B cell (primary cell): Measurements from ENCODE around the gene RHOT2. TPM values are rescaled to one million over a fixed set of nuclear protein-coding genes. Genes with fewer than 3 reads are reported as not detected.

ENCODE experiments used
- ATAC-seq: fragments of 200-7000 bp; cut with Tn5 transposase; one replicate; pipeline ENCODE4 v1.10.0; 2021; ENCODE audit warnings: low read depth, mild to moderate bottlenecking, moderate number of reproducible peaks, moderate library complexity
- CTCF ChIA-PET: fragments of 350-600 bp; sonication (Branson Sonifier 250); formaldehyde crosslinking; loops from one replicate; lab custom pipeline; 2021; ENCODE audit warnings: antibody characterized with exemption, inconsistent platforms; lab: Charles Lee
- POLR2A ChIA-PET: fragments of 350-600 bp; sonication (Branson Sonifier 250); formaldehyde crosslinking; loops from one replicate; lab custom pipeline; 2021; ENCODE audit warnings: antibody characterized with exemption; lab: Charles Lee
- DNase-seq: peaks from one replicate; pipeline ENCODE4 v3.0.0; 2013
- H2AFZ ChIP-seq: 2 replicates; pipeline ENCODE4 v1.6.1; 2012; ENCODE audit warnings: mild to moderate bottlenecking, low read depth, low read length; ENCODE audit not compliant: insufficient read depth, poor library complexity, severe bottlenecking
- H3K27ac ChIP-seq, 2 donors: 1 replicate in 1 of 2; 2 replicates in 1 of 2; pipeline ENCODE4 v1.5.1; 2012 to 2013; ENCODE audit warnings: low read length in 2 of 2, mild to moderate bottlenecking in 2 of 2, moderate library complexity in 1 of 2
- H3K27me3 ChIP-seq, 4 experiments: fragments of 200-600 bp in 1 of 4; sonication (generic) in 1 of 4; replicated peaks in 1 of 4; 1 replicate in 2 of 4; 2 replicates in 2 of 4; pipeline versions ENCODE4 v1.6.1 to v1.7.0; 2013 to 2016; ENCODE audit warnings: low read length in 3 of 4, mild to moderate bottlenecking in 2 of 4, mixed read lengths in 1 of 4, moderate library complexity in 1 of 4; ENCODE audit not compliant: insufficient read depth in 4 of 4, control insufficient read depth in 3 of 4; ENCODE audit errors: control extremely low read depth in 1 of 4
- H3K36me3 ChIP-seq, 2 experiments: replicated peaks in 1 of 2; 1 replicate in 1 of 2; 2 replicates in 1 of 2; pipeline versions ENCODE4 v1.6.1 to v1.7.1; 2013; ENCODE audit warnings: low read length in 1 of 2; ENCODE audit not compliant: insufficient read depth in 2 of 2, control insufficient read depth in 1 of 2; ENCODE audit errors: control extremely low read depth in 1 of 2, extremely low read depth in 1 of 2
- H3K4me1 ChIP-seq, 2 donors: fragments of 200-600 bp in 1 of 2; sonication (generic) in 1 of 2; 1 replicate in 1 of 2; 2 replicates in 1 of 2; pipeline versions ENCODE4 v1.5.1 to v1.6.1; 2013 to 2017; ENCODE audit warnings: low read length in 2 of 2; ENCODE audit not compliant: control insufficient read depth in 2 of 2, insufficient read depth in 2 of 2
- H3K4me2 ChIP-seq: replicated peaks from 2 replicates; pipeline ENCODE3; 2012; ENCODE audit warnings: mild to moderate bottlenecking, low read depth, low read length; ENCODE audit not compliant: poor library complexity, severe bottlenecking
- H3K4me3 ChIP-seq, 5 experiments: fragments of 200-600 bp in 1 of 5; sonication (generic) in 1 of 5; 1 replicate in 3 of 5; 2 replicates in 2 of 5; pipeline versions ENCODE4 v1.5.1 to v1.7.0; 2011 to 2016; ENCODE audit warnings: low read length in 4 of 5, mild to moderate bottlenecking in 4 of 5, low read depth in 2 of 5, control low read depth in 1 of 5, moderate library complexity in 1 of 5; ENCODE audit not compliant: insufficient read depth in 1 of 5; ENCODE audit errors: control extremely low read depth in 1 of 5, extremely low read depth in 1 of 5
- H3K79me2 ChIP-seq: fragments of 200-600 bp; sonication (generic); one replicate; pipeline ENCODE4 v1.6.0; 2016; ENCODE audit warnings: low read length; ENCODE audit not compliant: control insufficient read depth, insufficient read depth
- H3K9ac ChIP-seq: fragments of 200-600 bp; sonication (generic); 2 replicates; pipeline ENCODE4 v1.6.1; 2017; ENCODE audit warnings: mild to moderate bottlenecking, low read length, moderate library complexity
- H3K9me3 ChIP-seq, 3 donors: one replicate each; pipeline versions ENCODE4 v1.6.1 to v1.7.1; 2013; ENCODE audit warnings: low read length in 2 of 3; ENCODE audit not compliant: control insufficient read depth in 2 of 3, insufficient read depth in 1 of 3; ENCODE audit errors: control extremely low read depth in 1 of 3
- H4K20me1 ChIP-seq: 2 replicates; pipeline ENCODE4 v1.6.0; 2012; ENCODE audit warnings: mild to moderate bottlenecking, low read length; ENCODE audit not compliant: insufficient read depth, control insufficient read depth, poor library complexity, severe bottlenecking
- H3K27ac Mint-ChIP-seq: one replicate; pipeline ENCODE4 v1.8.0; 2021; ENCODE audit warnings: mixed read lengths
- H3K27me3 Mint-ChIP-seq: one replicate; pipeline ENCODE4 v1.8.0; 2021; ENCODE audit warnings: mixed read lengths
- H3K4me1 Mint-ChIP-seq: one replicate; pipeline ENCODE4 v1.8.0; 2021; ENCODE audit warnings: mixed read lengths
- H3K4me3 Mint-ChIP-seq: one replicate; pipeline ENCODE4 v1.8.0; 2021; ENCODE audit warnings: mixed read lengths
- H3K9me3 Mint-ChIP-seq: one replicate; pipeline ENCODE4 v1.8.0; 2022; ENCODE audit warnings: mixed read lengths; ENCODE audit not compliant: insufficient read depth
- EZH2 ChIP-seq: IDR thresholded peaks from 2 replicates; pipeline ENCODE4 v1.6.1; 2012; ENCODE audit warnings: borderline replicate concordance, low read depth, mild to moderate bottlenecking, moderate library complexity, low read length; ENCODE audit not compliant: insufficient read depth, poor library complexity, severe bottlenecking
- WGBS: methylation state at CpG from one replicate; pipeline ENCODE4 v1.1.5; 2013; ENCODE audit warnings: missing lambda C conversion rate; ENCODE audit not compliant: insufficient coverage; 5-methylcytosine and 5-hydroxymethylcytosine counted together
- intact Hi-C: fragments of 100-400 bp; cut with micrococcal nuclease; formaldehyde crosslinking; loops from one replicate; pipeline ENCODE4 v1.10.0; 2022
- polyA plus RNA-seq: library from polyadenylated mRNA; depleted of rRNA; stranded (reverse); fragments of >200 nt; gene quantifications from 2 replicates; pipeline ENCODE4 v1.2.3, GENCODE V29; 2012
- total RNA-seq, 2 donors: library from RNA; stranded (reverse); fragments of 120-200 nt in 1 of 2; gene quantifications; 1 replicate in 1 of 2; 2 replicates in 1 of 2; pipeline versions ENCODE4 v1.2.3 to v1.2.4, GENCODE V29; 2013 to 2022
- TF ChIP-seq, protein P1 (sequence below): fragments of 200-600 bp; IDR thresholded peaks from one replicate; pipeline ENCODE4 v1.8.0; 2022; ENCODE audit warnings: antibody characterized with exemption, mild to moderate bottlenecking

Gene RHOT2
- total and polyA plus RNA-seq, 2 donors (not counting 1 experiment from before 2014, with no cell fraction given): 207 to 461 TPM

DNA sequence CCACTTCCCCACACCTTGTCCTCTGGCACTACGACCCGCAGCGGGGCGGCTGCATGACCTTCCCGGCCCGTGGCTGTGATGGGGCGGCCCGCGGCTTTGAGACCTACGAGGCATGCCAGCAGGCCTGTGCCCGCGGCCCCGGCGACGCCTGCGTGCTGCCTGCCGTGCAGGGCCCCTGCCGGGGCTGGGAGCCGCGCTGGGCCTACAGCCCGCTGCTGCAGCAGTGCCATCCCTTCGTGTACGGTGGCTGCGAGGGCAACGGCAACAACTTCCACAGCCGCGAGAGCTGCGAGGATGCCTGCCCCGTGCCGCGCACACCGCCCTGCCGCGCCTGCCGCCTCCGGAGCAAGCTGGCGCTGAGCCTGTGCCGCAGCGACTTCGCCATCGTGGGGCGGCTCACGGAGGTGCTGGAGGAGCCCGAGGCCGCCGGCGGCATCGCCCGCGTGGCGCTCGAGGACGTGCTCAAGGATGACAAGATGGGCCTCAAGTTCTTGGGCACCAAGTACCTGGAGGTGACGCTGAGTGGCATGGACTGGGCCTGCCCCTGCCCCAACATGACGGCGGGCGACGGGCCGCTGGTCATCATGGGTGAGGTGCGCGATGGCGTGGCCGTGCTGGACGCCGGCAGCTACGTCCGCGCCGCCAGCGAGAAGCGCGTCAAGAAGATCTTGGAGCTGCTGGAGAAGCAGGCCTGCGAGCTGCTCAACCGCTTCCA is 34.4 kb upstream of the RHOT2 start:
- peaks cover 11% of the 10 kb centered on the region for H3K4me1 Mint-ChIP-seq
- DNase-seq (peak; percentile 23), ATAC-seq (no peak)
- no peak overlapping the region for H3K4me3 Mint-ChIP-seq
- Histone ChIP-seq H3K36me3 (peaks cover 0 to 3% of the 10 kb centered on the region in 2 experiments), H3K9ac (no peak overlapping the region), H3K4me1 (peaks cover 6 to 23% of the 10 kb centered on the region in 2 donors), H3K79me2 (peaks cover 10% of the 10 kb centered on the region), H3K4me2 (no peak overlapping the region), H3K27ac (no peak overlapping the region), H4K20me1 (peaks cover 13% of the 10 kb centered on the region), H3K9me3 (no peaks in the 10 kb centered on the region), H3K27me3 (no peaks in the 10 kb centered on the region), H2AFZ (no peak overlapping the region), H3K4me3 (no peak overlapping the region)
- intact Hi-C loops: no loop called here
- no peak overlapping the region for H3K27ac Mint-ChIP-seq
- no peaks in the 10 kb centered on the region for H3K9me3 Mint-ChIP-seq
- CTCF ChIA-PET: no interaction called here
- WGBS: 98% methylated on average over 69 of the region's 74 CpGs
- no peaks in the 10 kb centered on the region for H3K27me3 Mint-ChIP-seq
- TF ChIP-seq EZH2: no peak
- TF ChIP-seq, protein P1, sequence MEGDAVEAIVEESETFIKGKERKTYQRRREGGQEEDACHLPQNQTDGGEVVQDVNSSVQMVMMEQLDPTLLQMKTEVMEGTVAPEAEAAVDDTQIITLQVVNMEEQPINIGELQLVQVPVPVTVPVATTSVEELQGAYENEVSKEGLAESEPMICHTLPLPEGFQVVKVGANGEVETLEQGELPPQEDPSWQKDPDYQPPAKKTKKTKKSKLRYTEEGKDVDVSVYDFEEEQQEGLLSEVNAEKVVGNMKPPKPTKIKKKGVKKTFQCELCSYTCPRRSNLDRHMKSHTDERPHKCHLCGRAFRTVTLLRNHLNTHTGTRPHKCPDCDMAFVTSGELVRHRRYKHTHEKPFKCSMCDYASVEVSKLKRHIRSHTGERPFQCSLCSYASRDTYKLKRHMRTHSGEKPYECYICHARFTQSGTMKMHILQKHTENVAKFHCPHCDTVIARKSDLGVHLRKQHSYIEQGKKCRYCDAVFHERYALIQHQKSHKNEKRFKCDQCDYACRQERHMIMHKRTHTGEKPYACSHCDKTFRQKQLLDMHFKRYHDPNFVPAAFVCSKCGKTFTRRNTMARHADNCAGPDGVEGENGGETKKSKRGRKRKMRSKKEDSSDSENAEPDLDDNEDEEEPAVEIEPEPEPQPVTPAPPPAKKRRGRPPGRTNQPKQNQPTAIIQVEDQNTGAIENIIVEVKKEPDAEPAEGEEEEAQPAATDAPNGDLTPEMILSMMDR: no peak
- POLR2A ChIA-PET: no interaction called here

DNA sequence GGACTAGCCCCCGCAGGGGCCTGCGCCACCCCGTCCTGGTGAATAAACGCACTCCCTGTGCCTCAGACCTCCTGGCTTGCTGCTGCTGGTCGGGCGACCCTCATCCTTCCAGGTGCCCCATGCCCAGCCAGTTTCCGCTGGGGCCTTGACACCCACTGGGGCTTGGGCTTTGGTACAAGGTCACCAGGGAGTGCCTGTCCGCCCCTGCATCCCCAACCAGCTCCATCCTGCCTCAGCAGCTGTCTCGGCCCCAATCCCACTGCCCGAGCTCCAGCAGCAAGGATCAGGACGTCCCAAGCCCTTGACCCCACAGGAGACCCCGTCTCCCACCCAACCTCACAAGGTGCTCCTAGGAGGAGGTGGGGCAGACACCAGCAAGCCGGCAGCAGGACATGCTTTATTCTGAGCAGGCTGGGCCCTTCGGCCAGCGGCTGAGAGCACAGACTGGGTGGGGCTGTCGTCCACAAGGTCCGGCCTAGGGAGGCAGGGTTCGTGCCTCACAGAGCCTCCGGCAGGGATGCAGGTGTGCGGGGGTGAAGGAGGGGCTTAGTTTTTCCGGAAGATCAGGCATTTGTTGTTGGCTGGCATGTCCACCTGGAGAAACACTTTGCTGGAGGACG is 33.8 kb upstream of the RHOT2 start:
- H3K27ac ChIP-seq: no peak overlapping the region
- H3K36me3 ChIP-seq: peaks cover 0 to 3% of the 10 kb centered on the region in 2 experiments
- H3K27me3 Mint-ChIP-seq: no peaks in the 10 kb centered on the region
- H3K4me1 ChIP-seq: peaks cover 10 to 29% of the 10 kb centered on the region in 2 donors
- no peak for DNase-seq
- 96% methylated on average over 20 of the region's 22 CpGs for WGBS
- H3K4me1 Mint-ChIP-seq: peaks cover 15% of the 10 kb centered on the region
- ChIA-PET POLR2A (no interaction called here), CTCF (no interaction called here)
- no peaks in the 10 kb centered on the region for H3K9me3 Mint-ChIP-seq
- no peak overlapping the region for H3K4me3 ChIP-seq
- H3K9me3 ChIP-seq: no peaks in the 10 kb centered on the region
- H3K27ac Mint-ChIP-seq: peak overlapping the region; percentile 50
- peak overlapping the region; percentile 61 for H3K4me3 Mint-ChIP-seq
- ATAC-seq: no peak
- TF ChIP-seq, protein P1: no peak
- TF ChIP-seq EZH2: no peak
- H3K4me2 ChIP-seq: no peak overlapping the region
- H3K9ac ChIP-seq: no peak overlapping the region
- H3K27me3 ChIP-seq: no peaks in the 10 kb centered on the region
- H2AFZ ChIP-seq: no peak overlapping the region
- intact Hi-C loops: no loop called here
- H4K20me1 ChIP-seq: peaks cover 13% of the 10 kb centered on the region
- H3K79me2 ChIP-seq: peaks cover 10% of the 10 kb centered on the region
